Aorta (tissue), 5 donors: ENCODE measurements around the gene SH2D6. TPM values are rescaled to one million over a fixed set of nuclear protein-coding genes. Genes with fewer than 3 reads are reported as not detected.

ENCODE experiments used
- ATAC-seq: fragments of 200-7000 bp; cut with Tn5 transposase; one replicate; pipeline ENCODE4 v1.9.1; 2022; ENCODE audit warnings: moderate library complexity; ENCODE audit not compliant: low FRiP score
- DNase-seq, 2 donors: peaks; one replicate each; pipeline ENCODE4 v3.0.0-alpha.2; 2020
- H3K27ac ChIP-seq, 2 donors: one replicate each; pipeline ENCODE4 v1.5.1; 2013; ENCODE audit warnings: low read length in 2 of 2, mild to moderate bottlenecking in 2 of 2, moderate library complexity in 2 of 2, control low read depth in 1 of 2, inconsistent platforms in 1 of 2, low read depth in 1 of 2
- H3K27me3 ChIP-seq, 2 donors: one replicate each; pipeline ENCODE4 v1.6.1; 2013; ENCODE audit warnings: control low read depth in 1 of 2, low read length in 1 of 2, mild to moderate bottlenecking in 1 of 2, moderate library complexity in 1 of 2; ENCODE audit not compliant: insufficient read depth in 2 of 2, control insufficient read depth in 1 of 2
- H3K36me3 ChIP-seq, 2 donors: one replicate each; pipeline ENCODE4 v1.6.1; 2013; ENCODE audit warnings: control low read depth in 1 of 2, low read length in 1 of 2, mild to moderate bottlenecking in 1 of 2; ENCODE audit not compliant: insufficient read depth in 2 of 2, control insufficient read depth in 1 of 2
- H3K4me1 ChIP-seq, 2 donors: one replicate each; pipeline ENCODE4 v1.6.1; 2013; ENCODE audit warnings: low read length in 2 of 2, control low read depth in 1 of 2, mild to moderate bottlenecking in 1 of 2, moderate library complexity in 1 of 2; ENCODE audit not compliant: insufficient read depth in 2 of 2, control insufficient read depth in 1 of 2
- H3K4me3 ChIP-seq, 2 donors: one replicate each; pipeline ENCODE4 v1.5.1; 2013; ENCODE audit warnings: low read length in 2 of 2, control low read depth in 1 of 2, mild to moderate bottlenecking in 1 of 2
- H3K9me3 ChIP-seq: one replicate; pipeline ENCODE4 v1.6.1; 2013; ENCODE audit warnings: mild to moderate bottlenecking, low read length; ENCODE audit not compliant: control insufficient read depth
- WGBS, 2 donors: extraction: QIAGEN DNeasy Blood & Tissue Kit; methylation state at CpG; one replicate each; pipeline ENCODE4 v1.1.7; 2013; 5-methylcytosine and 5-hydroxymethylcytosine counted together
- intact Hi-C, 2 donors: fragments of 100-400 bp; cut with DNase I; formaldehyde crosslinking; loops; one replicate each; pipeline versions ENCODE4 v1.14.2 to v1.15.0; 2022
- long read RNA-seq, 2 donors: library from polyadenylated mRNA; unstranded; transcript quantifications; one replicate each; pipeline ENCODE4 v2.0.0, GENCODE V29; 2020 to 2021
- polyA plus RNA-seq, 2 donors: library from polyadenylated mRNA; stranded (reverse); fragments of 200-250 nt; gene quantifications; one replicate each; pipeline ENCODE4 v1.2.3, GENCODE V29; 2013
- total RNA-seq, 2 donors: library from RNA; stranded (reverse); fragmentation: NEBNext Ultra II Directional; extraction: Animal tissue kit (Norgen Biotek cat#: 25700); gene quantifications; one replicate each; pipeline ENCODE4 v1.2.1, GENCODE V29; 2021
- donor health status: healthy with polysubstance abuse.
- donor health status: Bipolar disorder and iron deficiency.
- donor health status: DM: no; HTN: no; CAD: no.
- donor health status: DM: no; HTN: no; CAD: no.
- donor health status: DM: yes; HTN: yes; CAD: no.

Gene SH2D6
- total RNA-seq (not detected), polyA plus RNA-seq (1 to 10 TPM in 1 of 2 donors, not detected in 1; 1.5 TPM)
- long read RNA-seq, donor 1 = 0 reads
- long read RNA-seq, donor 2 = 0 reads

- WGBS, 2 donors = 17% methylated on average over 55 to 57 of the region's 57 CpGs
- Histone ChIP-seq H3K36me3 (no peaks in the 10 kb centered on the region), H3K27me3 (no peaks in the 10 kb centered on the region), H3K27ac (peak within 1 kb of the TSS; percentile 38 to 68), H3K4me3 (peak within 1 kb of the TSS; percentile 50 to 53), H3K9me3 (no peaks in the 10 kb centered on the region), H3K4me1 (no peaks in the 10 kb centered on the region)
- peak; percentile 89 for ATAC-seq
- intact Hi-C loops = no loop called here
- DNase-seq = peak; percentile 92 to 95
These were observed at the start of gene SH2D6 for GRCh38 chr2:85418132-85419008. Gene SH2D6 (plus strand): TSS chr2:85418714. CDS start chr2:85429466, 10,752 bp downstream.

GRCh38 chr2:85368921-85369320 is 49.6 kb upstream of the SH2D6 start:
- peak; percentile 10 for ATAC-seq
- Histone ChIP-seq H3K4me3 (no peak overlapping the region), H3K27ac (no peak overlapping the region), H3K27me3 (no peaks in the 10 kb centered on the region), H3K9me3 (no peaks in the 10 kb centered on the region), H3K4me1 (no peaks in the 10 kb centered on the region), H3K36me3 (peaks cover 0 to 2% of the 10 kb centered on the region in 2 donors)
- DNase-seq = no peak
- intact Hi-C loops = no loop called here

GRCh38 chr2:85369500-85369899 is 49.0 kb upstream of the SH2D6 start:
- H3K4me1 ChIP-seq = no peaks in the 10 kb centered on the region
- no peak overlapping the region for H3K27ac ChIP-seq
- WGBS, 2 donors = 33 to 40% methylated on average over 5 of the region's 5 CpGs
- no peak overlapping the region for H3K4me3 ChIP-seq
- H3K9me3 ChIP-seq = no peaks in the 10 kb centered on the region
- intact Hi-C loops = no loop called here
- no peak for DNase-seq
- H3K27me3 ChIP-seq = no peaks in the 10 kb centered on the region
- peaks cover 0 to 2% of the 10 kb centered on the region in 2 donors for H3K36me3 ChIP-seq
- no peak for ATAC-seq

GRCh38 chr2:85371045-85371444 is 47.5 kb upstream of the SH2D6 start:
- ATAC-seq (no peak), DNase-seq (no peak)
- H3K9me3 ChIP-seq = no peaks in the 10 kb centered on the region
- H3K36me3 ChIP-seq = no peaks in the 10 kb centered on the region
- H3K4me1 ChIP-seq = no peaks in the 10 kb centered on the region
- no peaks in the 10 kb centered on the region for H3K27me3 ChIP-seq
- H3K27ac ChIP-seq = no peak overlapping the region
- WGBS, 2 donors = 94 to 96% methylated on average over 11 of the region's 11 CpGs
- H3K4me3 ChIP-seq = no peak overlapping the region
- intact Hi-C loops = no loop called here

- Histone ChIP-seq H3K36me3 (peaks cover 0 to 2% of the 10 kb centered on the region in 2 donors), H3K27ac (no peak overlapping the region), H3K27me3 (no peaks in the 10 kb centered on the region), H3K4me3 (no peak overlapping the region), H3K4me1 (no peaks in the 10 kb centered on the region), H3K9me3 (no peaks in the 10 kb centered on the region)
- WGBS, 2 donors = 92 to 93% methylated on average over 5 of the region's 5 CpGs
- no peak for DNase-seq
- ATAC-seq = no peak
- intact Hi-C loops = no loop called here
These were observed 42.0 kb upstream of the SH2D6 start for GRCh38 chr2:85376291-85377065.

GRCh38 chr2:85377083-85377482 is 41.4 kb upstream of the SH2D6 start:
- no peaks in the 10 kb centered on the region for H3K27me3 ChIP-seq
- H3K4me1 ChIP-seq = no peaks in the 10 kb centered on the region
- ATAC-seq (no peak), DNase-seq (no peak)
- no peaks in the 10 kb centered on the region for H3K9me3 ChIP-seq
- intact Hi-C loops = no loop called here
- H3K27ac ChIP-seq = no peak overlapping the region
- H3K4me3 ChIP-seq = no peak overlapping the region
- WGBS, 2 donors = 89 to 93% methylated on average over 11 of the region's 11 CpGs
- H3K36me3 ChIP-seq = peaks cover 0 to 2% of the 10 kb centered on the region in 2 donors

- Histone ChIP-seq H3K27ac (no peak overlapping the region), H3K9me3 (no peaks in the 10 kb centered on the region), H3K27me3 (no peaks in the 10 kb centered on the region), H3K36me3 (peaks cover 0 to 2% of the 10 kb centered on the region in 2 donors), H3K4me3 (no peak overlapping the region), H3K4me1 (no peaks in the 10 kb centered on the region)
- ATAC-seq (no peak), DNase-seq (no peak)
- intact Hi-C loops = no loop called here
- 88 to 92% methylated on average over 5 of the region's 5 CpGs for WGBS, 2 donors
These were observed 40.3 kb upstream of the SH2D6 start for GRCh38 chr2:85378257-85378656.

GRCh38 chr2:85380048-85380447 is 38.5 kb upstream of the SH2D6 start:
- ATAC-seq = no peak
- no peak overlapping the region for H3K4me3 ChIP-seq
- H3K36me3 ChIP-seq = peaks cover 0 to 3% of the 10 kb centered on the region in 2 donors
- DNase-seq = no peak
- intact Hi-C loops = no loop called here
- H3K9me3 ChIP-seq = no peaks in the 10 kb centered on the region
- no peaks in the 10 kb centered on the region for H3K4me1 ChIP-seq
- H3K27me3 ChIP-seq = no peaks in the 10 kb centered on the region
- no peak overlapping the region for H3K27ac ChIP-seq
- 84 to 90% methylated on average over 1 of the region's 1 CpG for WGBS, 2 donors
